ENCODE measurements around the gene DGKH. TPM values are rescaled to one million over a fixed set of nuclear protein-coding genes. Genes with fewer than 3 reads are reported as not detected.

The DGKH gene, protein sequence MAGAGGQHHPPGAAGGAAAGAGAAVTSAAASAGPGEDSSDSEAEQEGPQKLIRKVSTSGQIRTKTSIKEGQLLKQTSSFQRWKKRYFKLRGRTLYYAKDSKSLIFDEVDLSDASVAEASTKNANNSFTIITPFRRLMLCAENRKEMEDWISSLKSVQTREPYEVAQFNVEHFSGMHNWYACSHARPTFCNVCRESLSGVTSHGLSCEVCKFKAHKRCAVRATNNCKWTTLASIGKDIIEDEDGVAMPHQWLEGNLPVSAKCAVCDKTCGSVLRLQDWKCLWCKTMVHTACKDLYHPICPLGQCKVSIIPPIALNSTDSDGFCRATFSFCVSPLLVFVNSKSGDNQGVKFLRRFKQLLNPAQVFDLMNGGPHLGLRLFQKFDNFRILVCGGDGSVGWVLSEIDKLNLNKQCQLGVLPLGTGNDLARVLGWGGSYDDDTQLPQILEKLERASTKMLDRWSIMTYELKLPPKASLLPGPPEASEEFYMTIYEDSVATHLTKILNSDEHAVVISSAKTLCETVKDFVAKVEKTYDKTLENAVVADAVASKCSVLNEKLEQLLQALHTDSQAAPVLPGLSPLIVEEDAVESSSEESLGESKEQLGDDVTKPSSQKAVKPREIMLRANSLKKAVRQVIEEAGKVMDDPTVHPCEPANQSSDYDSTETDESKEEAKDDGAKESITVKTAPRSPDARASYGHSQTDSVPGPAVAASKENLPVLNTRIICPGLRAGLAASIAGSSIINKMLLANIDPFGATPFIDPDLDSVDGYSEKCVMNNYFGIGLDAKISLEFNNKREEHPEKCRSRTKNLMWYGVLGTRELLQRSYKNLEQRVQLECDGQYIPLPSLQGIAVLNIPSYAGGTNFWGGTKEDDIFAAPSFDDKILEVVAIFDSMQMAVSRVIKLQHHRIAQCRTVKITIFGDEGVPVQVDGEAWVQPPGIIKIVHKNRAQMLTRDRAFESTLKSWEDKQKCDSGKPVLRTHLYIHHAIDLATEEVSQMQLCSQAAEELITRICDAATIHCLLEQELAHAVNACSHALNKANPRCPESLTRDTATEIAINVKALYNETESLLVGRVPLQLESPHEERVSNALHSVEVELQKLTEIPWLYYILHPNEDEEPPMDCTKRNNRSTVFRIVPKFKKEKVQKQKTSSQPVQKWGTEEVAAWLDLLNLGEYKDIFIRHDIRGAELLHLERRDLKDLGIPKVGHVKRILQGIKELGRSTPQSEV
- total RNA-seq (2022; extraction: Qiagen RNA extraction; ENCODE audit: low read depth): 5.4 to 6.8 TPM (median 6.6 TPM) in 5 replicates

DNA sequence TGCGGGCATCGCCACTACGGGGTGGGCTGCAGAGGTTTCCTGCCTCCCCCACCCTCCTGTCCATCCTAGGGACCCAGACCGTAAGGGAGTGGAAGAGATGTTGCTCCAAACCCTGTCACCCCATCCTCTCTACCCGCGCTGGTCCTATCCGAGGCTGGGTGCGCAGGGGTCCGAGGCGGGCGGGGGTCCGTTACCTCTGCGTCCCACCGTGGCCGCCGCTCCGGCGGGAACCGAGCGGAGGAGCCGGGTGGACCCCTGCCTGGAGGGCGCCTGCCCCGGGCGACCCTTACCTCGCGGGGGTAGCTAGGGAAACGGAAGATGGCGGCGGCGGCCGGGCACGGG, at the start of gene DGKH:
TSS of gene DGKH (plus strand) at position 307 of the 342 bp plus-strand sequence. CDS start 126 bp downstream, outside the sequence.

DNA sequence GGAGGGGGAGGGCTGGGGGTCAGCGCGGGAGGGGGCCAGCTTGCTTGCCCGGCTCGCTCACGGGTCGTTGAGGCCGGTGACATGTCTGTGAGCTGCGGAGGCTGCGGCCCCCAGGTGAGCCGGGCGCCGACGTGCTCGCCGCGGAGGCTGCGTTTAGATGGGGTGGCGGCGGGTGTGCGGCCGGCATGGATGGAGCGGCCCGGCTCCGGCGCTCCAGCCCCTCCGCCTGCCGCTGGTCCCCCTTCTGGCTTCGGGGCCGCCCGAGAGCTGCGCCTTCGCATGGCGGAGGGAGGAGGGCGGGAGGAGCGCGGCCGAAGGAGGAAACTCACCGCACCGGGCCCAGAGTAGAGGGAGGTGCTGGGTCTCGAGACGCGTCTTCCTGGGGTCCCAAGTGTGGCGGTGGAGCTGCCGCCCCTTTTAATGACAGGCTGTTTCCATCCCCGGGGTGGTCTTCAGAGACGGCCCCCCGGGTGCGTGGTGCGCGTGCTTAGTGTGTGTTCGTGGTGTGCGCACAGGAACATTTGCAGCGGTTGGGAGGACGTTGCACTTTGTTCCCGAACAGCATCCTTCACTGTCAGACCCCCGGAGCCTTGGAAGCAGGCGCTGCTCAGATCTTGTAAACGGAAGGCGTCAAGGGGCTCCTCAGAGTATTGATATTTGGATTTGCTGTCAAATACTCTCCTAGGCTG, 223.8 kb downstream of the DGKH start, which contains the start of gene AKAP11:
TSS of gene AKAP11 (plus strand) at position 38 of the 689 bp plus-strand sequence. CDS start 14,197 bp downstream, outside the sequence.

Other genes with a start within 250 kb of the DGKH start
- 6.0 to 8.1 TPM (median 7.6 TPM) in 5 replicates for gene VWA8, start 87.5 kb upstream of the DGKH start, total RNA-seq (2022; extraction: Qiagen RNA extraction; ENCODE audit: low read depth)
- gene AKAP11, start 223.5 kb downstream of the DGKH start, total RNA-seq (2022; extraction: Qiagen RNA extraction; ENCODE audit: low read depth): 3.7 to 7.8 TPM (median 6.4 TPM) in 5 replicates